ENCODE data around the gene LMNA. TPM values are rescaled to one million over a fixed set of nuclear protein-coding genes. Genes with fewer than 3 reads are reported as not detected.
A peak's percentile ranks its signal among the peaks of the same experiment; 100 is the strongest.

Gene LMNA
- total RNA-seq, 1 donor: 1,039 TPM

DNA sequence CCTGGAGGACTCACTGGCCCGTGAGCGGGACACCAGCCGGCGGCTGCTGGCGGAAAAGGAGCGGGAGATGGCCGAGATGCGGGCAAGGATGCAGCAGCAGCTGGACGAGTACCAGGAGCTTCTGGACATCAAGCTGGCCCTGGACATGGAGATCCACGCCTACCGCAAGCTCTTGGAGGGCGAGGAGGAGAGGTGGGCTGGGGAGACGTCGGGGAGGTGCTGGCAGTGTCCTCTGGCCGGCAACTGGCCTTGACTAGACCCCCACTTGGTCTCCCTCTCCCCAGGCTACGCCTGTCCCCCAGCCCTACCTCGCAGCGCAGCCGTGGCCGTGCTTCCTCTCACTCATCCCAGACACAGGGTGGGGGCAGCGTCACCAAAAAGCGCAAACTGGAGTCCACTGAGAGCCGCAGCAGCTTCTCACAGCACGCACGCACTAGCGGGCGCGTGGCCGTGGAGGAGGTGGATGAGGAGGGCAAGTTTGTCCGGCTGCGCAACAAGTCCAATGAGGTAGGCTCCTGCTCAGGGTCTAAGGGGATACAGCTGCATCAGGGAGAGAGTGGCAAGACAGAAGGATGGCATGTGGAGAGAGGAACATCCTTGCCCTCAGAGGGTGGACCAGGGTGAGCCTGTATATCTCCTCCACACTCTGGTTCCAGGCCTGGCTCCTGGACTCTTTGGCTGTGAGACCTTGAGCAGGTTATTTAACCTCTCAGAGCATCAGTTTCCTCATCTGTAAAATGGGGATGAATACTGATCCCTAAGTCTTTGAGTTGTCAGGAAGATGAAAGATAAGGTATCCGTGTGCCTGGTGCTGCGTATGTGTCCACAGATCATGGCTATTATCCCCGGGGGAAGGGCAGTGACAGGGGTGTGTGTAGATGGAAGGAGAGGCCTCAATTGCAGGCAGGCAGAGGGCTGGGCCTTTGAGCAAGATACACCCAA lies 21.7 kb downstream of the LMNA start:
- no peak for DNase-seq (ENCODE audit: low read depth)
- TF ChIP-seq, protein P1, sequence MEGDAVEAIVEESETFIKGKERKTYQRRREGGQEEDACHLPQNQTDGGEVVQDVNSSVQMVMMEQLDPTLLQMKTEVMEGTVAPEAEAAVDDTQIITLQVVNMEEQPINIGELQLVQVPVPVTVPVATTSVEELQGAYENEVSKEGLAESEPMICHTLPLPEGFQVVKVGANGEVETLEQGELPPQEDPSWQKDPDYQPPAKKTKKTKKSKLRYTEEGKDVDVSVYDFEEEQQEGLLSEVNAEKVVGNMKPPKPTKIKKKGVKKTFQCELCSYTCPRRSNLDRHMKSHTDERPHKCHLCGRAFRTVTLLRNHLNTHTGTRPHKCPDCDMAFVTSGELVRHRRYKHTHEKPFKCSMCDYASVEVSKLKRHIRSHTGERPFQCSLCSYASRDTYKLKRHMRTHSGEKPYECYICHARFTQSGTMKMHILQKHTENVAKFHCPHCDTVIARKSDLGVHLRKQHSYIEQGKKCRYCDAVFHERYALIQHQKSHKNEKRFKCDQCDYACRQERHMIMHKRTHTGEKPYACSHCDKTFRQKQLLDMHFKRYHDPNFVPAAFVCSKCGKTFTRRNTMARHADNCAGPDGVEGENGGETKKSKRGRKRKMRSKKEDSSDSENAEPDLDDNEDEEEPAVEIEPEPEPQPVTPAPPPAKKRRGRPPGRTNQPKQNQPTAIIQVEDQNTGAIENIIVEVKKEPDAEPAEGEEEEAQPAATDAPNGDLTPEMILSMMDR (IDR thresholded peaks at IDR 0.05; ENCODE audit: insufficient read depth, low read length): no peak
- H3K4me3 ChIP-seq (ENCODE audit: low read depth, low read length): no peak overlapping the region

DNA sequence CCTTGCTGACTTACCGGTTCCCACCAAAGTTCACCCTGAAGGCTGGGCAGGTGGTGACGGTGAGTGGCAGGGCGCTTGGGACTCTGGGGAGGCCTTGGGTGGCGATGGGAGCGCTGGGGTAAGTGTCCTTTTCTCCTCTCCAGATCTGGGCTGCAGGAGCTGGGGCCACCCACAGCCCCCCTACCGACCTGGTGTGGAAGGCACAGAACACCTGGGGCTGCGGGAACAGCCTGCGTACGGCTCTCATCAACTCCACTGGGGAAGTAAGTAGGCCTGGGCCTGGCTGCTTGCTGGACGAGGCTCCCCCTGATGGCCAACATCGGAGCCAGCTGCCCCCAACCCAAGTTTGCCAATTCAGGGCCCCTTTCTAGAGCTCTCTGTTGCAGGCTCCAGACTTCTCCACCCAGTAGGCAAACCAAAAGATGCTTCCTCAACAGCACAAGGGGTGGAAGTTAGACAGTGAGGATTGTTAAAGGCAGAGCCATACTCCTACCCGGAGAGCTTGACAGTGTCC lies 22.5 kb downstream of the LMNA start:
- no peak for DNase-seq (ENCODE audit: low read depth)
- no peak overlapping the region for H3K4me3 ChIP-seq (ENCODE audit: low read depth, low read length)
- TF ChIP-seq, protein P1 (IDR thresholded peaks at IDR 0.05; ENCODE audit: insufficient read depth, low read length): peak; percentile 18

DNA sequence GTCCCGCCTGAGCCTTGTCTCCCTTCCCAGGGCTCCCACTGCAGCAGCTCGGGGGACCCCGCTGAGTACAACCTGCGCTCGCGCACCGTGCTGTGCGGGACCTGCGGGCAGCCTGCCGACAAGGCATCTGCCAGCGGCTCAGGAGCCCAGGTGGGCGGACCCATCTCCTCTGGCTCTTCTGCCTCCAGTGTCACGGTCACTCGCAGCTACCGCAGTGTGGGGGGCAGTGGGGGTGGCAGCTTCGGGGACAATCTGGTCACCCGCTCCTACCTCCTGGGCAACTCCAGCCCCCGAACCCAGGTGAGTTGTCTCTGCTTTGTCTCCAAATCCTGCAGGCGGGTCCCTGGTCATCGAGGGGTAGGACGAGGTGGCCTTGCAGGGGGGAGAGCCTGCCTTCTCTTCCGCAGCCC lies 24.0 kb downstream of the LMNA start:
- no peak overlapping the region for H3K4me3 ChIP-seq (ENCODE audit: low read depth, low read length)
- TF ChIP-seq, protein P1 (IDR thresholded peaks at IDR 0.05; ENCODE audit: insufficient read depth, low read length): no peak
- DNase-seq (ENCODE audit: low read depth): no peak

DNA sequence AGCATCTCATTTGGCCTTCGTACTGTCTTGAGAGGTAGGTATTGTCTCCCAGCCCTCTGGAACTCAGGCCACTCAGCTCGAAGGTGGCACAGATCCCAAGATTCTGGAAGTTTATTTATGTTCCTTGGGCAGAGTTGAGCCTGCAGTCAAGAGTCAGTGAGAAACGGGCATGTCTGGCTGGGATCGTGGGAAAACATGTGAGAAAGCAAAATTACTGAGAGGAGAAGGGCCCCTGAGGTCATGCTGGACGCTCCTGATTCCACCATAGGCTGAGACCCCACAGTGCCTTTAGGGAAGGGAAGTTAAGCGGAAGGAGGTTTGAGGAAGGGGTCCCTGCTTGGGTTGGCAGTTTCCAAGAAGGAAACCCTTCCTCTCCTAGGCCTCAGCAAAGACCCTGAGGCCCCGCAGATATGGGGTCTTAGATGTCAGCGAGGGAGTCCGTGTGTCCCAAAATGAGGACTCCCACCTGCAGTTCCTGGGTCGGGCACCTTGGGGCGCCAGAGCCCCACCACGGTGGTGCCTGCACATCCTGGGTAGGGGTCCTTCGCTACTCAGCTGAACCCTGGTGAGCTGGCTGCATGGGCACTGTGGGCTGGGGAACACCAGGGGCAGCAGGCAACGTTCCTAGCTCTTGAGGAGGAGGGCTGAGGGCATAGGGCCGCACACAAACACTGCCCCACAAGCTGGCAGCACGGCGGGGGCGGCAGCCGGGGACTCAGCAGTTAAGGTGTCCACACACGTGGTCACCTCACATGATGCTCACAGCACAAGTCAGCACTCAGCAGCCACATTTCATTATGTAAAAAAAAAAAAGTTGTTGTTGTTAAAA lies 26.6 kb downstream of the LMNA start:
- H3K4me3 ChIP-seq (ENCODE audit: low read depth, low read length): no peak overlapping the region
- peak; percentile 59 for DNase-seq (ENCODE audit: low read depth)
- TF ChIP-seq, protein P1 (IDR thresholded peaks at IDR 0.05; ENCODE audit: insufficient read depth, low read length): peak; percentile 64

DNA sequence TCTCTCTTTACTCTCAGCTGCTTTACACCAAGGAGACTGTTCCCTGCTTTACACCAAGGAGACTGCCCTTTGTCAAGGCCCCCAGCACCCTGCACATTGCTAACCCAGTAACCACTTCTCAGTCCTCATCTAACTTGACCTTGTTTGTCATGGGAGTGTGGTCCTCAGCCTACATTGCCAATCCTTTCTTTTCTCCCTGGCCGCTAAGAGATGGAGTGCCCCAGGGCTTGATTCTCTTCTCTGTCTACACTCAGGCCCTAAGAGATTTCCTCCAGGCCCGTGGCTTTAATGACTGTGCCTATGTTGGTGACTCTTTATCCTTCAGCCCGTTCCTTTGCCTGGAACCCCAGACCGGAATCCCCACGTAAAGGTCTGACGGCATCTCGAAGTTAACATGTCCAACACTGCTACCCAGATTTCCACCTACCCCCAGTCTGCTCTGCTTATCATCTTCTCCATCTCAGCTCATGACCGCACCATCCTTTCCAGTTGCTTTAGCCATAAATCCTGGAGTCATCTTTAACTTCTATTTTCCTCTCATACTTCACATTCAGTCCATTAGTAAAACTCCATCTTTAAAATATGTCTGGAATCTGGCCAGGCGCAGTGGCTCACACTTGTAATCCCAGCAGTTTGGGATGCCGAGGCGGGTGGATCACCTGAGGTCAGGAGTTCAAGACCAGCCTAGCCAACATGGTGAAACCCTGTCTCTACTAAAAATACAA lies 29.4 kb downstream of the LMNA start:
- TF ChIP-seq, protein P1 (IDR thresholded peaks at IDR 0.05; ENCODE audit: insufficient read depth, low read length): no peak
- peak; percentile 47 for DNase-seq (ENCODE audit: low read depth)

DNA sequence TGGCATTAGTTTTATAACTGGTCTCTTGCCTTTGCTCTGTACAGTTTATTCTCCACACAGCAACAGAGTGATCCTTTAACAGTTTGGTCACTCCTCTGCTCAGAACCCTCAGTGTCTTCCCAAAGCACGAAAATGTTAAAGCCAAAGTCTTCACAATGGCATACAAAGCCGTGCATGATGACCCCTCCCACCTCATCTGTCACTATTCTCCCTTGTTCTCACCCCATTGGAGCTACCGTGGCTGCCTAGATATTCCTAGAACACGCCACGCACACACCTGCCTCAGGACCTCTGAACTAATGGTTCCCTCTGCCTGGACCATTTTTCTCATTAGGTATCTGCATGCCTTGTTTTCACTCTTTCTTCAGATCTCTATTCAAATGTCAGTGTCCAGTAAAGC lies 30.2 kb downstream of the LMNA start:
- H3K4me3 ChIP-seq (ENCODE audit: low read depth, low read length): no peak overlapping the region
- TF ChIP-seq, protein P1 (IDR thresholded peaks at IDR 0.05; ENCODE audit: insufficient read depth, low read length): no peak
- DNase-seq (ENCODE audit: low read depth): no peak

More for the DNA sequence above, 29.4 kb downstream of the LMNA start:
- H3K4me3 ChIP-seq (ENCODE audit: low read depth, low read length): no peak overlapping the region
